Measurements from ENCODE around the gene ZNF488. TPM values are rescaled to one million over a fixed set of nuclear protein-coding genes. Genes with fewer than 3 reads are reported as not detected.
A peak's percentile ranks its signal among the peaks of the same experiment; 100 is the strongest.

ZNF488 gene
- total RNA-seq, 1 experiment from 2014 or later, result 11.8 TPM

DNA sequence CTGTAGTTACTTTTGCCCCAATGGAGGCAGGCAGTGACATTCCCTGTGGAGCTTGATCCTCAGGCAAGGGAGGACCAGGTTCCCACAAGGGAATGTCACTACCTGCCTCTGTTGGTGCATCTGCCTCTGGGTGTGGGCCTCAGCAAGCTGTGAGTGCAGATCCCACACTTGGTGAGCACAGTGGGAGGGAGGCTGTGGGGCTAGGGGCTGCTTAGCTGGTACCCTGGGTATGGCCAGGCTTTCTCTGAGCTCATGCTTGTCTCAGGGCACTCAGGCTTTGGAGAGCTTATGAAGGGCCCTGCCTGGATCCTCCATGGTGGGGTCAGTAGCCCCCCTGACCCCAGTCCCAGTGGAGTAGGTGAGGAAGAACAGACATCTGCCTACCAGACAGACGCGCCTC lies 16.2 kb upstream of the ZNF488 start:
- CTCF ChIA-PET, result no interaction called here
- Histone ChIP-seq H3K9me3 (ENCODE audit: control insufficient read depth, insufficient read depth, low read depth, low read length) (no peaks in the 10 kb centered on the region), H3K36me3 (ENCODE audit: control insufficient read depth, insufficient read depth, low read length) (no peaks in the 10 kb centered on the region), H3K4me1 (ENCODE audit: control insufficient read depth, insufficient read depth, low read length) (peaks cover 52% of the 10 kb centered on the region), H3K27me3 (ENCODE audit: control insufficient read depth, insufficient read depth, low read length) (no peaks in the 10 kb centered on the region), H3K27ac (ENCODE audit: low read length) (peak overlapping the region; percentile 75; the same call in 1 of the 2 replicates), H3K4me3 (ENCODE audit: low read depth in 2 of 2, low read length in 2 of 2) (no peak overlapping the region)
- in situ Hi-C loops (cut with HindIII; ENCODE audit: low pct_unique_long_range_greater_than_20kb, low sequenced_read_pairs) (no loop called here), intact Hi-C loops (cut with micrococcal nuclease; ENCODE audit: unreplicated experiment) (no loop called here)
- TF ChIP-seq SIN3A (IDR thresholded peaks at IDR 0.05; ENCODE audit: borderline replicate concordance, insufficient read depth, low read depth, low read length) (no peak), TCF7L2 (IDR thresholded peaks at IDR 0.05; ENCODE audit: low read depth, low read length) (no peak), REST (IDR thresholded peaks at IDR 0.05; ENCODE audit: insufficient read depth in 1 of 2, low read depth in 2 of 2, low read length in 1 of 2) (no peak), CTCF (IDR thresholded peaks at IDR 0.05) (no peak), POLR2AphosphoS5 (IDR thresholded peaks at IDR 0.05; ENCODE audit: low read depth, low read length) (no peak)
- ATAC-seq, result no peak
- no peak for DNase-seq (ENCODE audit: low read depth, low spot score)
- POLR2A ChIA-PET, result no interaction called here
- no TSS peak for BruUV-seq (replicated peaks)

DNA sequence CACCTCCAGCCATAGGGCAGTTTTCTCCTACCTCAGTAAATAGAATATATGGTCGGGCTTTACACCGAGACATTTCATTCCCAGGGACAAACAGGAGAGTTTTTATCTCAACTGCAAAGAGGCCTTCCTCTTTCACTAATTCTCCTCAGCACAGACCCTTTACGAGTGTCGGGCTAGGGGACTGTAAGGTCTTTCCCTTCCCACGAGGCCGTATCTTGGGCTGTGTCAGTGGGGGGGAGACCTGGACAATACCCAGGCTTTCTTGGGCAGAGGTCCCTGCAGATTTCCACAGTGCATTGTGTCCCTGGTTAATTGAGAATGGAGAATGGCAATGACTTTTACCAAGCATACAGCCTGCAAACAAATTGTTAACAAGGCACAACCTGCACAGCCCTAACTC lies 13.2 kb upstream of the ZNF488 start:
- TF ChIP-seq REST (IDR thresholded peaks at IDR 0.05; ENCODE audit: insufficient read depth in 1 of 2, low read depth in 2 of 2, low read length in 1 of 2) (no peak), SIN3A (IDR thresholded peaks at IDR 0.05; ENCODE audit: borderline replicate concordance, insufficient read depth, low read depth, low read length) (no peak), POLR2AphosphoS5 (IDR thresholded peaks at IDR 0.05; ENCODE audit: low read depth, low read length) (no peak), CTCF (IDR thresholded peaks at IDR 0.05) (no peak), TCF7L2 (IDR thresholded peaks at IDR 0.05; ENCODE audit: low read depth, low read length) (no peak)
- H3K27me3 ChIP-seq (ENCODE audit: control insufficient read depth, insufficient read depth, low read length), result no peaks in the 10 kb centered on the region
- H3K36me3 ChIP-seq (ENCODE audit: control insufficient read depth, insufficient read depth, low read length), result no peaks in the 10 kb centered on the region
- intact Hi-C loops (cut with micrococcal nuclease; ENCODE audit: unreplicated experiment), result no loop called here
- ATAC-seq (no peak), DNase-seq (ENCODE audit: low read depth, low spot score) (no peak)
- H3K4me3 ChIP-seq (ENCODE audit: low read depth in 2 of 2, low read length in 2 of 2), result no peak overlapping the region
- peak overlapping the region; percentile 60 for H3K27ac ChIP-seq (ENCODE audit: low read length)
- no peaks in the 10 kb centered on the region for H3K9me3 ChIP-seq (ENCODE audit: control insufficient read depth, insufficient read depth, low read depth, low read length)
- ChIA-PET POLR2A (no interaction called here), CTCF (no interaction called here)
- H3K4me1 ChIP-seq (ENCODE audit: control insufficient read depth, insufficient read depth, low read length), result peaks cover 26% of the 10 kb centered on the region
- BruUV-seq (replicated peaks), result no TSS peak
- in situ Hi-C loops (cut with HindIII; ENCODE audit: low pct_unique_long_range_greater_than_20kb, low sequenced_read_pairs), result no loop called here
